Globus pallidus (tissue), 1 donor: ENCODE measurements around the gene MYO18A.
A peak's percentile ranks its signal among the peaks of the same experiment; 100 is the strongest.
"Not testable (repeated sequence)": the region's sequence is repeated elsewhere in the genome, so short reads cannot be mapped to it uniquely, and the experiment has no call there.

Experiments
- DNase-seq: peaks from one replicate; pipeline ENCODE4 v3.0.0-alpha.2; 2015; ENCODE audit warnings: low spot score

Gene MYO18A

DNA sequence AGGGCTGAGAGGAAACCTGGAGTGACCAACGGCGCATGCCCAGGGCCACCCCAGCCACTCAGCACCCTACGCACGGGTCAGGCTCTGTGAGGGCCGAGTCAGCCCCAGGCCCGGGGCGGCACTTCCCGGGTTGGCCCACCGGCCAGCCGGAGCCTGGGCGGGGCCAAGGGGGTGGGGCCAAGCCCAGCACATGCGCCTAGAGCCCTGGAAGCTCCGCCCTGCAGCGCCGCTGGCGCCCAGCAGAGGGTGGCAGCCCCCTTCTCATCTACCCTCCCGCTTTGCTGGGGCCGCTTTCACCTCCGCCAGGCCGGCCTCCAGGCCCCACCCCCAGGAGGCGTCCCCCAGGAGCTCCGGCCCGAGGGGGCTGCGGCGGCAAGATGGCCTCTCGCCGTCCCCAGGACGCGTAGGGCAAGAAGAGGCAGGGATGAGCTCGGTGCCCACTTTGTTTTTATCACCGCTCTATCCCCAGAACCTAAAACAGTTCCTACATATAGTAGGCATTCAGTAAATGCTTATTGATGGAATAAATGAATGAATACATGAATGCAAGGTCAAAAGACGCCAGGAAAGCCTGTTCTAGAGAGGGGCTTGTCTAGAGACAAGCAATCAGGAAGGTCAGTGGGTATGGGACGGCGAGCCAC is 31.3 kb downstream of the MYO18A start:
- DNase-seq: peak; percentile 91

DNA sequence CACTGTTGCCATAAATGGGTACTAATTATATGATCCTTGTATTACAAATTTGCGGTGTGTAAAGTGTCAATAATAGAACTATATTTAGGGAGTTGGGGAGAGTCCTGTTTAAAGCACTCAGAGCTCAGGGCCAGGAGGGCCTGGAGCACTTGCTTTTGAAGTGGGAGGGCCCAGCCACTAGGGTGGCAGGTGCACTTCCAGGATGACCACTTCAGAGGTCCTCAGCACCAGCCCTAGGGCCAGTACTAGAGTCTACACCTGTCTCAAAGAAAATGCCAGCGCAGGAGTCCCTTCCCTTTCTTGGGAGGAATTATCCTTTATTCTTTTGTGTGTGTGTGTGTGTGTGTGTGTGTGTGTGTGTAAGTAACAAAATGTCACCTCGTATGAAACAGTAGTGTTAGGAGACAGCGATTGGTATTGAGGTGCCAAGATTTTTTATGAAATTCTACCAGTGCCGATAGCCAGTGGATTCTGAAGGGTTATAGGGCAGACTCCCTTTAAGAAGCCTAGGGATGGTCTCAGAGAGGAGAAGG is 31.9 kb downstream of the MYO18A start:
- DNase-seq: no peak

DNA sequence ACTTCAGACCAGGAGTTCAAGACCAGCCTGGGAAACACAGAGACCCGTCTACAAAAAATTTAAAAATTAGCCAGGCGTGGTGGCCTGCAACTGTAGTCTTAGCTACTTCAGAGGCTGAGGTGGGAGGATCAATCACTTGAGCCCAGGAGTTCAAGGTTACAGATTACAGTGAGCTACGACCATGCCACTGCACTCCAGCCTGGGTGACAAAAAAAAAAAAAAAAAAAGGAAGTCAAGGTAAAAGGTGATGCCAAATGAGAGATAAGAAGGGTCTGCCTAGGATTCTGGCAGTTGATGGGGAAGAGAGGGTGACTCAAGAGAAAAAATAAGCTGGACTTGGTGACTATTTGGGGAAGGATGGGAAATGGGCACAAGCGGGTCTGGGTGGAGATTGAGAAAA is 32.5 kb downstream of the MYO18A start:
- no peak for DNase-seq

DNA sequence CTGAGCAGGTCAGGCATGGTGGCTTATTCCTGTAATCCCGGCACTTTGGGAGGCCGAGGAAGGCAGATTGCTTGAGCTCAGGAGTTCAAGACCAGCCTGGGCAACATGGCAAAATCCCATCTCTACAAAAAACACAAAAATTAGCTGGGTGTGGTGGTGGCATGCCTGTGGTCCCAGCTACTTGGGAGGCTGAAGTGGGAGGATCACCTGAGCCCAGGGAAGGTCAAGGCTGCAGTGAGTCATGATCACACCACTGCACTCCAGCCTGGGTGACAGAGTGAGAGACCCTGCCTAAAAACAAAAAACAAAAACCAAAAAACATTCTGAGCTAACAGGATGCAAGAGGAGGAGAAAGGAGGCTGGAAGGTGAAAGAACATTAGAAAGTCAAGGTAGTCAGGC is 33.0 kb downstream of the MYO18A start:
- not testable (repeated sequence) for DNase-seq

DNA sequence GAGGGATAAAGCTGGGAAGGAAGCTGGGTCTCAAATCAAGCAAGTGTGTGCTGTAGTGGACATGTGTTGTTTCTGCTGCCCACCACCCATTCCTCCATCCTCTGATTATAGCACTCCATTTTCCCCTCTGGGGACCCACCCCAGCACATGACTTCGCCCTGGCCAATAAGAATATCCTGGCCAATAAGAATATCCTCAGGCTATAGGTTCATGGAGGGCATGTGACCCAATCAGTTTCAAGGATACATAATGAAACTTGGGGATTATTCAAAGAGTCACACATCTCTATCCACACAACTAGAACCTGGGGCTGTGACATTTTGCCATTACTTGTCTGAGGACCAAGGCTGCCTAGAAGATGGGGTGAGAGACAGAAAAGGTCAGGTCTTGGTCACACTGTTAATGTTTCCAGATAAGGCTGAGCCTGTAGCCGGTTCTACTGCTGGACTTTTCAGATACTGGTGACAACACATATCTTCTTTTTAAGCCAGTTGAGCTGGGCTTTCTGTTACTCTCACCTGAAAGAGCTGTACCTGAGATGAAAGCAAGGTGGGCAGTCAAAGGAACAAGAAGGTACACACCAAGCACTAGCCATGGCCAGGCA is 33.7 kb downstream of the MYO18A start:
- no peak for DNase-seq

DNA sequence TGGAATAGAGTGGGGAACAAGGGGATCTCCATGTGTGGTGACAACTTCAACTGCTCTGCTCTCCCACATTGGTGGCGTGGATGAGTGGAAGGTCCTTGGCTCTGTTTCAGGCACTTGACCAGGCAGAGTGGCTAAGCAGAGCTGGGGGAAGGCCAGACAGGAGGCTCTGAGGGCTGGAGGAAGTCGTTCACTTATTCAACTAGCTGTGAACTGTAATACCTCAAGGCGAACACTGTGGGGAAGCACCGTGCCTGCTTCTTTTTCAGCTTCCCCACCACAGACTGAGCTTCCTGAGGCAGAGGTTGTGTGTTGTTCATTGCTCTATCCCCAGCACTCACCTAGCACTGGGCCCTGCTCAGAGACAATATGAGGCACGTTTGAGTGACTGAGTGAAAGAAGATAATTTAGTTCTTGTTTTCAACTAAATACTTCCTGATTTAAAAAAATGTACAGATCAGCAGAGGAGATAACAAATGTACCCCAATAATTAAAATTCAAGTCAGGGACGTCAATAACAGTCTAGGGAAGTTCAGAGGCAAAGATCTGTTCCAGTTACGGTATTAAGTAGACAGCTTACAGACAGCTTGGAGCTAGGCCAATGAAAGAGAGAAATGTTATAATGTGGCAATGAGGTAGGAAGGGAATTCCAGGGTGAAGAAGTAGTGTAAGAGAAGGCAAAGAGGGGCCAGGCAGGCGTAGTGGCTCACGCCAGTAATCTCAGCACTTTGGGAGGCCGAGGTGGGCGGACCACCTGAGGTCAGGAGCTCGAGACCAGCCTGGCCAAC is 34.7 kb downstream of the MYO18A start:
- DNase-seq: peak; percentile 70

DNA sequence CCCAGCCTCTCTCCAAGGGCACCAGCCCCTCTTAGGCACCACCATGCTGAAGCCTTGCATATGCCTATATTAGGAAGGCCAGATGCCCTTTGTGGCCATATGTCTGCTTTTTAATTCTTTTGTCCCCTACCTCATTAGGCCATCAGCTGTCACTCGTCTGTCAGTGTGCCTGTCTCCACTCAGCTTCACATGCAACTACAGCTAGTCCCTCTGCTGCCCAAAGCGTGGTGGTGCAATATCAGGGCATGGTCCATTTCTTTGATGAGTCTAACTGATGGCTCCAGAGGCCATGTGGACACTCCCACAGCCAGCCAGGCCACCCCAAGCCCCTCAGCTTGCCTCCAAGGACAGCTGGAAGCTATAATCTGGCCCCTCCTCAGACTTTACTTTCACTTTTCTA is 36.3 kb downstream of the MYO18A start:
- peak; percentile 55 for DNase-seq

DNA sequence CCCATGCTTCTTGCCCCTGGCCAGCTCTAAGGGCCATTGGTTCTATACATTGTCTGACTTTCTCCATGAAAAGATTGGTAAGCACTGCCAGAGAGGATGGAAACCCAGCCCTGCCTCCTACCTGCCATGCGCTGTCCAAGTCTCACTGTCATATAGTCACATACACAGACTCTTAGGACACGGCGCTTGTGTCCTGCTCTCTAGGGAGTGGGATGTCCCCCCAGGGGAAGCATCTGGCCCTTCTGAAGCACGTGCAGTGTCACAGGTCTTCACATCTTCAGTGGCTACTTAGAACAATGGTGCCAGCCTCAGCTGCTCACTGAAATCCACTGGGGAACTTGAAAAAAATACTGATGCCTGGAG is 38.7 kb downstream of the MYO18A start:
- DNase-seq: no peak

DNA sequence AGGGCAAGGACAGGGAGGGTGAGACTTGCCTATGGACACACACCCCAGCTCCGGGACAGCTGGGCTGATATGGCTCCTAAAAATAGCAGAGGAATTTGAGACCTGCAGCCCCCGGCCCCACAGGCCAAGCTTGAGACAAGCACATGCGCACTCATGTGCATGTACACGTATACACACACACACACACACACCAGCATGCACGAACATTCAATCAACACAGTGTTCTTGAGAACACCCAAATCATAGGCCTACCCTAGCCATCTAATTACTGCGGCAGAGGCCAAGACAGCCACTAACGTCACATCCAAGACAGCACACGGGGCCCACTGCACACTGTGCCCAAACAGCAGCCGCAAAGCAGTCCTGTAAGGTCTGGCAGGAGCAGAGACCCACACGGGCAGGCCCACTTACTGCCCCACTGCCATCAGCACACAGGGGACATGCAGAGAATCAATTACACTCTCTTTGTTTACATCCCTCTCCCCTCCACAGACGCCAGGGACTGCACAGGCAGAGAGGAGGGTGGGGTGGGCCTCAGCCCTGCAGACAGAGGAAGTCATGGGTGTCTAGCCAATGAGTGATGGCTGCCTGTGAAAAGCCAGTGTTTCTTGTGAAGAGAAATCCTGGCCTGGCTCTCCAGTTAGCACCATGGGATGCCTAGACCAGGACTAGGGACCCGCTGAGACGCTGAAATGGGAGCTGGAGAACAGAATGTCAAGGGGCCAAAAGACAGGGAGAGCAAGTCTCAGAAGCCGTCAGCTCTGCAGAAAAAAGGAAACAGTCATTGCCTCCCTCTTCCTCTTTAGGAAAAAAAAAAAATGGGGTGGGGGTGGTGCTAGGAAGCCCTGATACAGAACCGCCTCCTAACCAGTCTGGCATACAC is 39.3 kb downstream of the MYO18A start:
- DNase-seq: peak; percentile 64

DNA sequence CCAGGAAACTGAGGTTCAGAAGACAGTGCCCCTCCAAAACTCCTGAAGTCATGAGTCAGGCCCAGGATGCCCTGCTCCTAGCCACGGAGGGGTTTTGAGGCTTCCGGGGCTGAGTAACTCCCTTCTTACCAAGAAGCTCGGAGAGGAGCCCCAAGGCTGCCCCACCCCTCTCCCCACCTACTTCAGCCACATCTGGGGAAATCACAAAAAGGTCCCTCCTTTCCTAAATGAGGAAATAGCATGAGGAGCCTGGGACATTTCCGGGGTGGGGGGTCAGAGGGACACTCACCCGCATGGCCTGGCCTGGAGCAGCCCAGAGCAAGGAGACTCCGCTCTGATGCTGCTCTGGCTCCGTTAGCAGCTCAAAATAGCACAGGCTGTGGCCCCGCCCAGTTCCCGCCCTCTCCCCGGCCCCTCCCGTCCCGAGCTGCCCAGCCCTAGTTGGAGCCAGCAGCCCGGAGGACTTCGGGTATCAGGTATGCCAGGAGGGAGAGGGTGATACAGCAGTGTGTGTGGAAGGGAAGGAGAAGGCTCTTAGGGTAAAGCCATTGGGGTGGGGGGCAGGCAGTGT is 40.1 kb downstream of the MYO18A start:
- peak; percentile 76 for DNase-seq

DNA sequence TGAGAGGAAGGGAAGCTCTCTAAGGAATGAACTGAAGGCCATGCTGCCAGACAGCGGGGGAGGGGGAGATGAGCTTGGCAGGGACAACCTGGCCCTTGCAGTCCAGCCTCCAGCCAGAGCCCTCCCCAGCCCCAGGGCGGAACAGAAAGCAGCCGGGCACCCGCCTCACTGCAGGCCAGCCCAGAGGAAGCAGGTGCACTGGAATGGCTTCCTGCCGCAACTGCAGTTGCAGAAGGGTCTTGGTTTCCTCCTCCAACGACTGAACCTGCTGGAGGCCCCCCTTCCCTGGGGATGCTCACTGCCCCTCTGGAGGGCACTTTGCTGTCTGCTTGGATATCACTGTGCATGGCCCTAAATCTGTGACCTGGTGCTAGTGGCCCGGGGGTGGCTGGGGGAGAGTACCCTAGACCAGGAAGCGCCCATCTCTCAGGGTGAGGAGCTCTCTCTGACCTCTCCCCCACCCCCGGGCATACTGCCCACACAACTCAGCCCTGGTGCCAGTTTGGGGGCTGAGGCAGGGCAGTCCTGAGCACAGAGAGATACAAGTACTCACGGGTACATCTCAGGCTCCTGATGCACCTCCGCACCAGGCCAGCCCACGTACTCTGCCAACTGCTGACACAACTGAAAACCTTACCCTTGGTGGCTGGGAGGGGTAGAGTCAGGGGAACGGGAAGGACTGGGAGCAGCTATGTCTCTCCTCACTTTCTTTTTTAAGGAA is 41.1 kb downstream of the MYO18A start:
- peak; percentile 65 for DNase-seq

DNA sequence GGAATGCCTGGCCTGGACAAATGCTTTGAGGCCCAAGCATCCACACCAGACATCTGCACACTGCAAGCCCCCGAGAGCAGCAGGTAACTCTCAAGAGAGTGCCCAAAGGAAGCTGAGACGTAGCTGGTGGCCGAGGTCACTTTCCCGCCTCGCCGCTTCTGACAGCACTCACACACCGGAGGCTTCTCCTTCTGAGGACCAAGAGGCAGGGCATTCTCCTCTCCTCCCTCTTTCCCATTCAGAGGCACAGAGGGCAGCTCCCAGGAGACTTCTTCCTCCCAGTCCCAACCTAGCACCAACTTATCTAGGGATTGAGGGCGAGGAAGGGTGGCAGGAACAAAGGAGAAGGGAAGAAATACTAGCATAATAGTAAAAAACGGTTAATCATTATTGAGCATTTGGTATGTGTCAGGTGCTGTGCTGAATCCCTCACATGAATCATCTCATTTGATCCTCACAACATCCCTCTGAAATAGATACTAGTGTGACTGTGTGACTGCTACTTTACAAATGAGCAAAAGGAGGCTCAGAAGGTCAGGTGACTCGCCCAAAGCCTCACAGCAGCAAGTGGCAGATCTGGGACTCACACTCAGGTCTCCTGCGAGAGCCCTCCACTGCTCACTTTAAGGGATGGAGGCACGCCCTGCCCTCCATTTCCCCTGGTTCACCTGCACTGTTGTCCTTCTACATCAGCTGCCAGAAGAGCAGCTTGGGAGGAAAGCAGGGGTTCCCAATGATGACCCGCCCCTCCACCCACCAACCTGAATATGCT is 41.8 kb downstream of the MYO18A start:
- DNase-seq: no peak

DNA sequence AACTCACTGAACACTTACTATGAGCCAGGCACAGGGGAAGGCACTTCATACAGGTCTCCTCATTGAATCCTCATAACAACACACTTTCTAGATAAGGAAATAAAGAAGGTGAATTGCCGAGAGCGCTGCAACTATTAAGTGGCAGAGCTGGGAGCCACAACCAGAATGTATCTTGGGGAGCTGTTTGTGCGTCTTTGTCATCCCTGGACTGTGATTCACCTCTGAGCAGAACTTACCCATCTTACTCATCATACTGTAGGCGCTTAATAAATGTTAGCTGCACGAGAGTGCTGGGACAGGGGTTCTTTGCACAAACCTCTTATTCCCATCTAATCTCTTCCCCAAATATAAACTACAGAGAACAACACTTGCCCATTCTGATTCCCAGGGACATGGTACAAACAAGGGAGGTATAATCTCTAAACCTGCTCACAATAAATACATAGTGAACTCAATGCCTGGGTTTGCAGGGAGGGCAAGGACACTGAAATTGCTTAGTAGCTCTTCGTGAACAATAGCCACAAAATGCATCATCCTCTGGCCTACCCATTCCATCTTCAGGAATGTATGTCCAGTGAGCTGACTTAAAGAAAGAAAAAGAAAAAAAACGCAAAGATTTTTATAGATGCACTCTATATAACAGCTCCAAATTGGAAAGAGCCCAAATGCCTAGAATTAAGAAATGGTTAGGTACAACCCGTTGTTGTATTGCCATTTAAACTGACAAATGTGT is 43.0 kb downstream of the MYO18A start:
- DNase-seq: no peak

DNA sequence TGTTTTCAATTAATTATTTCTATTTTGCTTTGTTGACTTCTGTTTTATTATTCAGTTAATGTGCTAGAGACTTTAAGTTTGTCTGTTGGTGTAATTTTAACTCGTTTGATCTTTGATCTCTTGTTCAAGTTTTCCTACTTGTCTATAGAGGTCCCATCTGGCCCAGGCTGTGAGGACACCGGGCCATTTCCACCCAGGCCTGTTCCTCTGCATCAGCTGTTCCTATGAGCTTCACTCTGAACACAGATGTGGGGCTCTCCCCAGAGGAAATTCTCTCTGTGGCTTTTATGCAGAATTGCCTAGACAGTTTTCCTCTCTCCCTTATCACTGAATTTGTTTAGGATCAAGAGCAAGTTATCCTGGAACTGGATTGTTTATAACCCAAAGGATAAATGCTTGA is 44.7 kb downstream of the MYO18A start:
- DNase-seq: no peak

DNA sequence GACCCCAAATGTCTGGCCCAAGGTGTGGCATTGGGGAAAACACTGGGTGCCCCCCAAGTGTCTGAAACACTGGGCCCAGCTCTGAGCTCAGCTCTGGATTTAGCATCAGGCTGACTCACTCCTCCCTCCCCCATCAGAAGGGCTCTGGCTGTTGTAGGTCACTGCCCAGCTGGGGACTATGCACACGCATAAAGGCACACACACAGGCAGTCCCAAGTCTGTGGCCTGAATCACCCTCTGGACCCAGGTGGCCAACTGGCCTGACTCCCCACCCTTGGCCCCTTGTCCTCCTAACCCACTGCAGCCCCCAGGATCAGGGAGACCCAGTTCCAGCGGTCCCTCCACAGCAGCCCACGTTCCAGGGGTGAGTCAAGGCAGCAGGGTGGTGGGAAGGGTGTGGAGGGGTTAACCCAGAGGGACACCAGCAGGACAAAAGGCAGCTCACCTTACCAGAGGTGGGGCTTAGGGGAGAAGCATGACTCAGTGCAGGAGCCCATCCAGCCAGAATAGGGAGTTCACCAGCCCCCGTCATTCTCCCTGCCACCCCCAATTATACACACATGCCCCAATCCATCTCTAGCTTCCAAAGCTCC is 47.0 kb downstream of the MYO18A start:
- DNase-seq: peak; percentile 51

DNA sequence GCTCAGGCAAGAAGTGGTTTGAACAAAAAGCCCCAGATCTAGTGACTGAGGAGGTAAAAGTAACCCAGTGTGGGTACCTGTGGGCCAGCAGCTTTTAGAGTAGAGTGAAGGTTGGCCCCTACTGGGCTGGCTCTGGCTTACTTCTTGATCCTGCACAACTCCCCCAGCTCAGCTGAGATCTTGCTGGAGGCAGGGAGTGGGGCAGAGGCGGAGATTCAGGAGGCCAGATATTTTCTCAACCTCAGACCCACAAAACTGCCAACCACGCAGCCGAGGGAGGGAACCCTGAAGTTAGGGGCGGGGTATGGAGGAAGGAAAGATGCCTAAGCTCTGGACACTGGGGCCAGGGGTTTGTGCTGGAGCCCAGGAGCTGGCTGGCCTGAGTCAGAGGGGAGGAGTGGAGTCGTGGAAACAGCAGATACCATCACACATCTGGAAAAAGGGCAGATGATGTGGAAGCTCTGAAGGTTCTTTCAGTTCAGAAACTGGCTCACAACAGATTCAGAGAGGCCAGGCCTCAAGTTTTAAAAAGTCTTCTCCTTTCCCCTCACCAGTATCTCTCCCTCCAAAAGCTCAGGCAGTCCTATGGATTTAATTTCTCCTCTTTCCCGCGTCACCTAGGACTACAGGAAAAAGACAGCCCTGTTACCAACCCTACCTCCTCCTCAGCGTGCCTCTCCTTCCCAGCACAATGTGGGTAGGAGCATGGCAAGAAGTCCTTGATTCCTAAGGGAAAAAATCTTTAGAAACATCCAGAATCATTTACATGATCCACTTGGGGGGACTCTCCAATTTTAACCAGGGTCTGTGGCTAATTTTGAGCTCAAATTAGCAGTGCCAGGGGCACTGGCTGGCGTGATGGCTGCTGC is 48.1 kb downstream of the MYO18A start:
- no peak for DNase-seq

DNA sequence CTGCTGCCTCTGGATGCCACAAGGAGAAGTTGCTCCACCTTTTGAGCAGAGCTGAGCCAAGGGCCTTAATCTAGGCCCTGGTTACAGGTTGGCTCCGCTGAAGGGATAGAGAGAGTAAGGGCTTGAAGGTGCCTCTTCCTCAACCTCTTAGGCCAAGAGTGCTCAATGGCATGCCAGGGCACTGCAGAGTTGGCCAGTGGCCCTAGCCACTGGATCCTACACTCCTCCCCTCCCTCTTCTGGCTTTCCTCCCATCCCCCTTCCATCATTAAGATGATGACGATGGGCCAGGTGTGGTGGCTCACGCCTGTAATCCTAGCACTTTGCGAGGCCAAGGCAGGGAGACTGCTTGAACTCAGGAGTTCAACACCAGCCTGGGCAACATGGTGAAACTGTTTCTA is 50.5 kb downstream of the MYO18A start:
- DNase-seq: no peak

DNA sequence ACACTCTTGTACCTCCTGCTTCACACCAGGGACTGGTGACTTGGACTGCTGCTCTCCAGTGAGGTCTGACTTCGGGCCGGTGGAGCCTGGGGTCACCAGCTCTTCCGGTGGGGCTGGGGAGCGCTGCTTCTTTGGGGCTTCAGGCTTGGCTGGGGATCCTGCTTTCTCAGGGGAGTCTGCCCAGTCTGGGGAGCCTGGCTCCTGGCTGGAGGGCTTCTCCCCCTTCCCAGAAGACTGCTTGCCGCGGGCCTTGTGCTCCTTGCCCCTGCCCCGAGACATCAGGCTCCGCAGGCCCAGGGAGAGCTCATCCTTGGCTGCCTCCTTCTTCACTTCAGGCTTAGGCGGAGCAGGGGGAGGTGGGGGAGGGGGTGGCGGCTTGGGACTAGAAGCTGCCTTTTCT is 52.4 kb downstream of the MYO18A start:
- DNase-seq: no peak
